ENCODE measurements around the gene INSYN2B.

INSYN2B gene

GRCh38 chr5:169895926-169896325 is 84.4 kb downstream of the INSYN2B start:
- no peak for DNase-seq (ENCODE audit: extremely low read depth, low read depth)
- TF ChIP-seq CTCF (IDR thresholded peaks at IDR 0.05; ENCODE audit: low read depth, low read length, missing control alignments) = no peak
- no peak overlapping the region for H3K4me3 ChIP-seq (replicated peaks; ENCODE audit: low read depth, low read length)

- no peak overlapping the region for H3K4me3 ChIP-seq (replicated peaks; ENCODE audit: low read depth, low read length)
- TF ChIP-seq CTCF (IDR thresholded peaks at IDR 0.05; ENCODE audit: low read depth, low read length, missing control alignments) = no peak
- DNase-seq (ENCODE audit: extremely low read depth, low read depth) = no peak
Measured at GRCh38 chr5:169893571-169893970, 86.7 kb downstream of the INSYN2B start.

GRCh38 chr5:169893010-169893409 is 87.3 kb downstream of the INSYN2B start:
- DNase-seq (ENCODE audit: extremely low read depth, low read depth) = no peak
- no peak for TF ChIP-seq CTCF (IDR thresholded peaks at IDR 0.05; ENCODE audit: low read depth, low read length, missing control alignments)
- H3K4me3 ChIP-seq (replicated peaks; ENCODE audit: low read depth, low read length) = no peak overlapping the region

- no peak overlapping the region for H3K4me3 ChIP-seq (replicated peaks; ENCODE audit: low read depth, low read length)
- DNase-seq (ENCODE audit: extremely low read depth, low read depth) = no peak
- no peak for TF ChIP-seq CTCF (IDR thresholded peaks at IDR 0.05; ENCODE audit: low read depth, low read length, missing control alignments)
Measured at GRCh38 chr5:169889572-169889971, 90.7 kb downstream of the INSYN2B start.

- no peak for TF ChIP-seq CTCF (IDR thresholded peaks at IDR 0.05; ENCODE audit: low read depth, low read length, missing control alignments)
- no peak overlapping the region for H3K4me3 ChIP-seq (replicated peaks; ENCODE audit: low read depth, low read length)
- no peak for DNase-seq (ENCODE audit: extremely low read depth, low read depth)
Measured at GRCh38 chr5:169886677-169887076, 93.6 kb downstream of the INSYN2B start.

GRCh38 chr5:169886033-169886432 is 94.3 kb downstream of the INSYN2B start:
- no peak for TF ChIP-seq CTCF (IDR thresholded peaks at IDR 0.05; ENCODE audit: low read depth, low read length, missing control alignments)

GRCh38 chr5:169881702-169882303 is 98.5 kb downstream of the INSYN2B start:
- no peak overlapping the region for H3K4me3 ChIP-seq (replicated peaks; ENCODE audit: low read depth, low read length)
- no peak for TF ChIP-seq CTCF (IDR thresholded peaks at IDR 0.05; ENCODE audit: low read depth, low read length, missing control alignments)
- DNase-seq (ENCODE audit: extremely low read depth, low read depth) = no peak

More at GRCh38 chr5:169886033-169886432, 94.3 kb downstream of the INSYN2B start:
- no peak overlapping the region for H3K4me3 ChIP-seq (replicated peaks; ENCODE audit: low read depth, low read length)
- no peak for DNase-seq (ENCODE audit: extremely low read depth, low read depth)
